MG63 (cell line): Measurements from ENCODE around the gene HEATR3. TPM values are rescaled to one million over a fixed set of nuclear protein-coding genes. Genes with fewer than 3 reads are reported as not detected.

ENCODE experiments used
- DNase-seq: peaks from one replicate; pipeline ENCODE4 v3.0.0-alpha.2; 2020
- H3K27me3 ChIP-seq: fragments of 250-450 bp; sonication (Bioruptor Pico); 2 replicates; pipeline ENCODE4 v1.5.1; 2020; ENCODE audit warnings: mild to moderate bottlenecking, moderate library complexity
- H3K36me3 ChIP-seq: fragments of 250-450 bp; sonication (Bioruptor Pico); 2 replicates; pipeline ENCODE4 v1.5.1; 2020; ENCODE audit warnings: mild to moderate bottlenecking, moderate library complexity
- H3K4me3 ChIP-seq: fragments of 250-450 bp; sonication (Bioruptor Pico); 2 replicates; pipeline ENCODE4 v1.5.1; 2020; ENCODE audit warnings: mild to moderate bottlenecking, moderate library complexity
- H3K9me3 ChIP-seq: fragments of 250-450 bp; sonication (Bioruptor Pico); 2 replicates; pipeline ENCODE4 v1.5.1; 2020; ENCODE audit warnings: mild to moderate bottlenecking, moderate library complexity
- total RNA-seq: library from RNA; depleted of rRNA; stranded (reverse); fragments of >200 nt; shearing (Covaris generic); gene quantifications from 2 replicates; pipeline ENCODE4 v1.2.3, GENCODE V29; 2014; ENCODE audit warnings: low replicate concordance

Gene HEATR3
- total RNA-seq, 1 experiment from 2014 or later = 11.5 TPM

- DNase-seq = no peak
- peaks cover 9% of the 10 kb centered on the region for H3K36me3 ChIP-seq
- H3K9me3 ChIP-seq = no peaks in the 10 kb centered on the region
- no peak overlapping the region for H3K4me3 ChIP-seq
- no peaks in the 10 kb centered on the region for H3K27me3 ChIP-seq
Observed at GRCh38 chr16:50081428-50082018, 15.8 kb downstream of the HEATR3 start.

GRCh38 chr16:50083996-50084395 is 18.2 kb downstream of the HEATR3 start:
- Histone ChIP-seq H3K4me3 (no peak overlapping the region), H3K27me3 (no peaks in the 10 kb centered on the region), H3K9me3 (no peaks in the 10 kb centered on the region), H3K36me3 (peaks cover 8% of the 10 kb centered on the region)
- no peak for DNase-seq

GRCh38 chr16:50086176-50086575 is 20.4 kb downstream of the HEATR3 start:
- Histone ChIP-seq H3K4me3 (no peak overlapping the region), H3K36me3 (peaks cover 5% of the 10 kb centered on the region), H3K9me3 (no peaks in the 10 kb centered on the region), H3K27me3 (no peaks in the 10 kb centered on the region)
- no peak for DNase-seq

GRCh38 chr16:50088302-50088701 is 22.5 kb downstream of the HEATR3 start:
- H3K4me3 ChIP-seq = no peak overlapping the region
- no peaks in the 10 kb centered on the region for H3K9me3 ChIP-seq
- H3K27me3 ChIP-seq = no peaks in the 10 kb centered on the region
- no peak for DNase-seq
- peaks cover 5% of the 10 kb centered on the region for H3K36me3 ChIP-seq

- H3K4me3 ChIP-seq = no peak overlapping the region
- no peaks in the 10 kb centered on the region; the same call in 1 of the 2 replicates for H3K36me3 ChIP-seq
- DNase-seq = no peak
- H3K27me3 ChIP-seq = no peaks in the 10 kb centered on the region
- H3K9me3 ChIP-seq = no peaks in the 10 kb centered on the region
Observed at GRCh38 chr16:50092891-50093290, 27.1 kb downstream of the HEATR3 start.

- H3K27me3 ChIP-seq = no peaks in the 10 kb centered on the region
- no peaks in the 10 kb centered on the region for H3K9me3 ChIP-seq
- no peak for DNase-seq
- no peaks in the 10 kb centered on the region; the same call in 1 of the 2 replicates for H3K36me3 ChIP-seq
- H3K4me3 ChIP-seq = no peak overlapping the region
Observed at GRCh38 chr16:50093607-50094539, 28.1 kb downstream of the HEATR3 start.

GRCh38 chr16:50096791-50097190 is 31.0 kb downstream of the HEATR3 start:
- no peak for DNase-seq
- Histone ChIP-seq H3K4me3 (no peak overlapping the region), H3K9me3 (no peaks in the 10 kb centered on the region), H3K36me3 (peaks cover under 1% of the 10 kb centered on the region; the same call in 1 of the 2 replicates), H3K27me3 (no peaks in the 10 kb centered on the region)

GRCh38 chr16:50099957-50100648 is 34.3 kb downstream of the HEATR3 start:
- no peak for DNase-seq
- Histone ChIP-seq H3K27me3 (no peaks in the 10 kb centered on the region), H3K36me3 (peaks cover 21% of the 10 kb centered on the region), H3K4me3 (no peak overlapping the region), H3K9me3 (no peaks in the 10 kb centered on the region)

GRCh38 chr16:50102051-50102746 is 36.4 kb downstream of the HEATR3 start:
- DNase-seq = no peak
- no peak overlapping the region for H3K4me3 ChIP-seq
- no peaks in the 10 kb centered on the region for H3K27me3 ChIP-seq
- peaks cover 21% of the 10 kb centered on the region for H3K36me3 ChIP-seq
- no peaks in the 10 kb centered on the region for H3K9me3 ChIP-seq

- Histone ChIP-seq H3K27me3 (no peaks in the 10 kb centered on the region), H3K9me3 (no peaks in the 10 kb centered on the region), H3K36me3 (peaks cover 21% of the 10 kb centered on the region), H3K4me3 (no peak overlapping the region)
- DNase-seq = no peak
Observed at GRCh38 chr16:50103764-50104163, 38.0 kb downstream of the HEATR3 start.

GRCh38 chr16:50114357-50115129 is 48.8 kb downstream of the HEATR3 start:
- Histone ChIP-seq H3K4me3 (no peak overlapping the region), H3K36me3 (no peaks in the 10 kb centered on the region), H3K27me3 (no peaks in the 10 kb centered on the region), H3K9me3 (no peaks in the 10 kb centered on the region)
- DNase-seq = no peak

- Histone ChIP-seq H3K9me3 (no peaks in the 10 kb centered on the region), H3K36me3 (no peaks in the 10 kb centered on the region), H3K4me3 (no peak overlapping the region), H3K27me3 (no peaks in the 10 kb centered on the region)
- no peak for DNase-seq
Observed at GRCh38 chr16:50120711-50121110, 54.9 kb downstream of the HEATR3 start.

- Histone ChIP-seq H3K4me3 (no peak overlapping the region), H3K27me3 (no peaks in the 10 kb centered on the region), H3K9me3 (no peaks in the 10 kb centered on the region), H3K36me3 (no peaks in the 10 kb centered on the region)
- DNase-seq = no peak
Observed at GRCh38 chr16:50121278-50121677, 55.5 kb downstream of the HEATR3 start.

GRCh38 chr16:50121721-50122445 is 56.1 kb downstream of the HEATR3 start:
- no peak for DNase-seq
- H3K4me3 ChIP-seq = no peak overlapping the region
- no peaks in the 10 kb centered on the region for H3K27me3 ChIP-seq
- no peaks in the 10 kb centered on the region for H3K36me3 ChIP-seq
- no peaks in the 10 kb centered on the region for H3K9me3 ChIP-seq

- Histone ChIP-seq H3K36me3 (no peaks in the 10 kb centered on the region), H3K4me3 (no peak overlapping the region), H3K27me3 (no peaks in the 10 kb centered on the region), H3K9me3 (no peaks in the 10 kb centered on the region)
- no peak for DNase-seq
Observed at GRCh38 chr16:50123417-50123816, 57.6 kb downstream of the HEATR3 start.
